H9 (cell line): ENCODE results near the gene TRIM37. TPM values are rescaled to one million over a fixed set of nuclear protein-coding genes. Genes with fewer than 3 reads are reported as not detected.

Experiments
- DNase-seq: peaks from one replicate; pipeline ENCODE4 v3.0.0-alpha.2; 2017
- H2AFZ ChIP-seq: one replicate; pipeline ENCODE4 v1.6.1; 2013; ENCODE audit warnings: mild to moderate bottlenecking, low read length, control low read depth, moderate library complexity
- H2AK5ac ChIP-seq: 2 replicates; pipeline ENCODE4 v1.6.1; 2013; ENCODE audit warnings: low read length, control low read depth, mixed read lengths; ENCODE audit not compliant: insufficient read length
- H2BK120ac ChIP-seq: one replicate; pipeline ENCODE4 v1.6.1; 2013; ENCODE audit warnings: low read depth, mild to moderate bottlenecking, low read length, control low read depth, inconsistent platforms; ENCODE audit not compliant: poor library complexity, severe bottlenecking
- H2BK12ac ChIP-seq: 2 replicates; pipeline ENCODE4 v1.6.1; 2013; ENCODE audit warnings: low read length, control low read depth, mixed read lengths, low read depth; ENCODE audit not compliant: insufficient read length
- H2BK15ac ChIP-seq: 2 replicates; pipeline ENCODE4 v1.6.1; 2013; ENCODE audit warnings: low read depth, low read length, control low read depth
- H2BK20ac ChIP-seq: one replicate; pipeline ENCODE4 v1.6.1; 2013; ENCODE audit warnings: low read depth, mild to moderate bottlenecking, low read length, control low read depth, inconsistent platforms; ENCODE audit not compliant: poor library complexity, severe bottlenecking
- H2BK5ac ChIP-seq: 2 replicates; pipeline ENCODE4 v1.6.1; 2013; ENCODE audit warnings: low read length, control low read depth, mixed read lengths; ENCODE audit not compliant: insufficient read length
- H3K14ac ChIP-seq: 2 replicates; pipeline ENCODE4 v1.6.1; 2013; ENCODE audit warnings: low read length, control low read depth; ENCODE audit not compliant: insufficient read depth
- H3K18ac ChIP-seq: 2 replicates; pipeline ENCODE4 v1.6.1; 2013; ENCODE audit warnings: low read depth, mild to moderate bottlenecking, mixed read lengths, low read length, control low read depth; ENCODE audit not compliant: insufficient read length
- H3K23ac ChIP-seq: 2 replicates; pipeline ENCODE4 v1.6.1; 2013; ENCODE audit warnings: low read length, control low read depth, mixed read lengths, low read depth; ENCODE audit not compliant: insufficient read length
- H3K23me2 ChIP-seq: 2 replicates; pipeline ENCODE4 v1.6.1; 2013; ENCODE audit warnings: low read depth, mild to moderate bottlenecking, mixed read lengths, low read length, control low read depth; ENCODE audit not compliant: insufficient read length, poor library complexity, severe bottlenecking
- H3K27ac ChIP-seq: 2 replicates; pipeline ENCODE4 v1.5.1; 2013; ENCODE audit warnings: low read length, control low read depth, mixed read lengths, low read depth; ENCODE audit not compliant: insufficient read length
- H3K27me3 ChIP-seq: 2 replicates; pipeline ENCODE4 v1.6.1; 2013; ENCODE audit warnings: low read length, control low read depth, inconsistent platforms; ENCODE audit not compliant: insufficient read depth
- H3K4ac ChIP-seq: 2 replicates; pipeline ENCODE4 v1.6.1; 2013; ENCODE audit warnings: low read depth, mild to moderate bottlenecking, control low read depth, inconsistent platforms, low read length, moderate library complexity
- H3K4me1 ChIP-seq: 2 replicates; pipeline ENCODE4 v1.6.1; 2013; ENCODE audit warnings: low read length, control low read depth, inconsistent platforms; ENCODE audit not compliant: insufficient read depth
- H3K4me2 ChIP-seq: 2 replicates; pipeline ENCODE4 v1.6.1; 2013; ENCODE audit warnings: low read length, control low read depth, mixed read lengths; ENCODE audit not compliant: insufficient read length, insufficient read depth
- H3K56ac ChIP-seq: 2 replicates; pipeline ENCODE4 v1.6.1; 2013; ENCODE audit warnings: low read depth, mild to moderate bottlenecking, mixed read lengths, low read length, control low read depth; ENCODE audit not compliant: insufficient read length
- H3K79me1 ChIP-seq: 2 replicates; pipeline ENCODE4 v1.6.1; 2013; ENCODE audit warnings: low read depth, mild to moderate bottlenecking, moderate library complexity, low read length, control low read depth, inconsistent platforms; ENCODE audit not compliant: insufficient read depth, poor library complexity, severe bottlenecking
- H3K79me2 ChIP-seq: 2 replicates; pipeline ENCODE4 v1.6.1; 2013; ENCODE audit warnings: low read length, control low read depth, inconsistent platforms; ENCODE audit not compliant: insufficient read depth
- H3K9ac ChIP-seq: 2 replicates; pipeline ENCODE4 v1.6.1; 2013; ENCODE audit warnings: low read length, control low read depth, mixed read lengths; ENCODE audit not compliant: insufficient read length; ENCODE audit errors: extremely low read depth
- H3K9me3 ChIP-seq: one replicate; pipeline ENCODE4 v1.6.1; 2013; ENCODE audit warnings: low read depth, low read length, inconsistent platforms; ENCODE audit not compliant: control insufficient read depth
- H3T11ph ChIP-seq: one replicate; pipeline ENCODE4 v1.6.1; 2013; ENCODE audit warnings: mild to moderate bottlenecking, low read length, control low read depth, inconsistent platforms
- H4K20me1 ChIP-seq: one replicate; pipeline ENCODE4 v1.6.1; 2013; ENCODE audit not compliant: control insufficient read depth, insufficient read length, insufficient read depth
- H4K5ac ChIP-seq: 2 replicates; pipeline ENCODE4 v1.6.1; 2013; ENCODE audit warnings: low read depth, mild to moderate bottlenecking, mixed read lengths, low read length, control low read depth; ENCODE audit not compliant: insufficient read length
- H4K8ac ChIP-seq: replicated peaks from 2 replicates; pipeline ENCODE4 v1.6.1; 2013; ENCODE audit warnings: low read length, control low read depth, mixed read lengths, low read depth; ENCODE audit not compliant: insufficient read length
- H4K91ac ChIP-seq: 2 replicates; pipeline ENCODE4 v1.6.1; 2013; ENCODE audit warnings: low read depth, mild to moderate bottlenecking, moderate library complexity, mixed read lengths, low read length, control low read depth; ENCODE audit not compliant: insufficient read length
- H3K27ac Mint-ChIP-seq, 3 experiments: 2 replicates in 2 of 3; 3 replicates in 1 of 3; pipeline ENCODE4 v1.8.0; 2020 to 2021; ENCODE audit warnings: mixed read lengths in 3 of 3, mild to moderate bottlenecking in 1 of 3, moderate library complexity in 1 of 3
- H3K27me3 Mint-ChIP-seq: 2 replicates; pipeline ENCODE4 v1.8.0; 2021; ENCODE audit warnings: low read depth, mild to moderate bottlenecking, moderate library complexity, mixed read lengths
- H3K36me3 Mint-ChIP-seq, 3 experiments: 2 replicates in 2 of 3; 3 replicates in 1 of 3; pipeline ENCODE4 v1.8.0; 2020 to 2021; ENCODE audit warnings: low read depth in 3 of 3, mixed read lengths in 3 of 3; ENCODE audit not compliant: insufficient read depth in 1 of 3
- H3K4me1 Mint-ChIP-seq, 2 experiments: 2 replicates each; pipeline ENCODE4 v1.8.0; 2020; ENCODE audit warnings: mixed read lengths in 2 of 2
- H3K4me3 Mint-ChIP-seq, 2 experiments: 2 replicates in 1 of 2; 3 replicates in 1 of 2; pipeline ENCODE4 v1.8.0; 2020 to 2021; ENCODE audit warnings: mild to moderate bottlenecking in 2 of 2, mixed read lengths in 2 of 2, moderate library complexity in 1 of 2
- H3K9me3 Mint-ChIP-seq, 2 experiments: 2 replicates in 1 of 2; 3 replicates in 1 of 2; pipeline ENCODE4 v1.8.0; 2020; ENCODE audit warnings: mild to moderate bottlenecking in 2 of 2, mixed read lengths in 2 of 2, moderate library complexity in 1 of 2
- WGBS: extraction: QIAGEN DNeasy Blood & Tissue Kit; methylation state at CpG from one replicate; pipeline ENCODE4 v1.1.7; 2013; ENCODE audit warnings: missing lambda C conversion rate, low lambda C conversion rate, mixed read lengths; ENCODE audit not compliant: insufficient read length; ENCODE audit errors: extremely low coverage; 5-methylcytosine and 5-hydroxymethylcytosine counted together
- total RNA-seq: library from RNA; stranded (reverse); gene quantifications from 2 replicates; pipeline ENCODE4 v1.2.1, GENCODE V29; 2021
- TF ChIP-seq, protein P1 (sequence below): fragments of 200-600 bp; sonication (generic); conservative IDR thresholded peaks from 3 replicates; pipeline ENCODE4 v1.8.0; 2021; ENCODE audit warnings: antibody characterized with exemption, mild to moderate bottlenecking

The TRIM37 gene
- total RNA-seq, 1 experiment from 2014 or later: 52.1 TPM

GRCh38 chr17:59093702-59094231, 12.9 kb downstream of the TRIM37 start:
- H4K8ac ChIP-seq: no peak overlapping the region
- H3K27me3 ChIP-seq: no peaks in the 10 kb centered on the region
- H3K4me2 ChIP-seq: no peak overlapping the region
- no peak overlapping the region for H3K27ac ChIP-seq
- H3K27ac Mint-ChIP-seq: peak overlapping the region in 1 of 3 experiments; percentile 8; a peak in 1 of 7 replicates
- no peak overlapping the region for H2BK20ac ChIP-seq
- no peak for DNase-seq
- no peaks in the 10 kb centered on the region for H3K27me3 Mint-ChIP-seq
- no peaks in the 10 kb centered on the region for H3K4me1 Mint-ChIP-seq
- H2BK120ac ChIP-seq: no peak overlapping the region
- no CpG with 5 or more reads among the region's 8 CpGs for WGBS
- H2BK5ac ChIP-seq: no peak overlapping the region
- H3K9me3 Mint-ChIP-seq: no peaks in the 10 kb centered on the region
- H2AK5ac ChIP-seq: no peak overlapping the region
- H4K5ac ChIP-seq: no peak overlapping the region
- no peak overlapping the region for H3K14ac ChIP-seq
- H4K91ac ChIP-seq: no peak overlapping the region
- no peaks in the 10 kb centered on the region for H4K20me1 ChIP-seq
- H3K79me2 ChIP-seq: no peaks in the 10 kb centered on the region; the same call in 1 of the 2 replicates
- no peak overlapping the region for H3K56ac ChIP-seq
- no peak overlapping the region for H3K9ac ChIP-seq
- no peak overlapping the region for H2BK12ac ChIP-seq
- H3K4me3 Mint-ChIP-seq: no peak overlapping the region
- peaks cover 11 to 20% (median 16%) of the 10 kb centered on the region in 3 experiments; a peak in 6 of 7 replicates for H3K36me3 Mint-ChIP-seq
- H3K18ac ChIP-seq: no peak overlapping the region
- H3K23ac ChIP-seq: no peak overlapping the region
- H3K4me1 ChIP-seq: no peaks in the 10 kb centered on the region
- H3K9me3 ChIP-seq: no peaks in the 10 kb centered on the region
- no peak overlapping the region for H2AFZ ChIP-seq
- H3K23me2 ChIP-seq: no peaks in the 10 kb centered on the region
- H3T11ph ChIP-seq: no peak overlapping the region
- TF ChIP-seq, protein P1, sequence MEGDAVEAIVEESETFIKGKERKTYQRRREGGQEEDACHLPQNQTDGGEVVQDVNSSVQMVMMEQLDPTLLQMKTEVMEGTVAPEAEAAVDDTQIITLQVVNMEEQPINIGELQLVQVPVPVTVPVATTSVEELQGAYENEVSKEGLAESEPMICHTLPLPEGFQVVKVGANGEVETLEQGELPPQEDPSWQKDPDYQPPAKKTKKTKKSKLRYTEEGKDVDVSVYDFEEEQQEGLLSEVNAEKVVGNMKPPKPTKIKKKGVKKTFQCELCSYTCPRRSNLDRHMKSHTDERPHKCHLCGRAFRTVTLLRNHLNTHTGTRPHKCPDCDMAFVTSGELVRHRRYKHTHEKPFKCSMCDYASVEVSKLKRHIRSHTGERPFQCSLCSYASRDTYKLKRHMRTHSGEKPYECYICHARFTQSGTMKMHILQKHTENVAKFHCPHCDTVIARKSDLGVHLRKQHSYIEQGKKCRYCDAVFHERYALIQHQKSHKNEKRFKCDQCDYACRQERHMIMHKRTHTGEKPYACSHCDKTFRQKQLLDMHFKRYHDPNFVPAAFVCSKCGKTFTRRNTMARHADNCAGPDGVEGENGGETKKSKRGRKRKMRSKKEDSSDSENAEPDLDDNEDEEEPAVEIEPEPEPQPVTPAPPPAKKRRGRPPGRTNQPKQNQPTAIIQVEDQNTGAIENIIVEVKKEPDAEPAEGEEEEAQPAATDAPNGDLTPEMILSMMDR: no peak
- H3K4ac ChIP-seq: no peak overlapping the region
- peaks cover 3% of the 10 kb centered on the region for H3K79me1 ChIP-seq
- H2BK15ac ChIP-seq: no peak overlapping the region
